Heart left ventricle (tissue), 16 donors: Measurements from ENCODE around the gene VPS35L. TPM values are rescaled to one million over a fixed set of nuclear protein-coding genes. Genes with fewer than 3 reads are reported as not detected.

ENCODE experiments used
- ATAC-seq, 4 donors: fragments of 200-7000 bp; cut with Tn5 transposase; one replicate each; pipeline ENCODE4 v1.9.1; 2020 to 2022; ENCODE audit warnings: moderate library complexity in 4 of 4, mild to moderate bottlenecking in 3 of 4, moderate number of reproducible peaks in 1 of 4
- DNase-seq, 5 donors: peaks; one replicate each; pipeline ENCODE4 v3.0.0-alpha.2; 2020
- H3K27ac ChIP-seq, 12 donors: fragments of 200-600 bp; sonication (generic) in 4 of 12; one replicate each; pipeline versions ENCODE4 v1.5.0 to v1.8.0; 2016 to 2022; ENCODE audit warnings: mild to moderate bottlenecking in 2 of 12
- H3K27me3 ChIP-seq, 9 donors: fragments of 200-600 bp; sonication (generic) in 2 of 9; one replicate each; pipeline versions ENCODE4 v1.5.1 to v1.8.0; 2016 to 2022; ENCODE audit warnings: mild to moderate bottlenecking in 3 of 9
- H3K36me3 ChIP-seq, 9 donors: fragments of 200-600 bp; sonication (generic) in 2 of 9; one replicate each; pipeline versions ENCODE4 v1.5.0 to v1.8.0; 2018 to 2022; ENCODE audit warnings: mild to moderate bottlenecking in 2 of 9
- H3K4me1 ChIP-seq, 12 donors: fragments of 200-600 bp; sonication (generic) in 4 of 12; one replicate each; pipeline versions ENCODE4 v1.5.0 to v1.8.0; 2016 to 2022; ENCODE audit warnings: mild to moderate bottlenecking in 3 of 12
- H3K4me3 ChIP-seq, 12 donors: fragments of 200-600 bp; sonication (generic) in 4 of 12; one replicate each; pipeline versions ENCODE4 v1.5.0 to v1.8.0; 2017 to 2022; ENCODE audit warnings: mild to moderate bottlenecking in 9 of 12, moderate library complexity in 4 of 12
- H3K9me3 ChIP-seq, 12 donors: fragments of 200-600 bp; sonication (generic) in 4 of 12; one replicate each; pipeline versions ENCODE4 v1.5.0 to v1.8.0; 2016 to 2022; ENCODE audit warnings: mild to moderate bottlenecking in 1 of 12
- POLR2A ChIP-seq, 2 donors: fragments of 450-650 bp; IDR thresholded peaks; one replicate each; pipeline ENCODE4 v1.6.1; 2017; ENCODE audit warnings: antibody characterized with exemption in 2 of 2, mild to moderate bottlenecking in 2 of 2, moderate library complexity in 2 of 2
- WGBS, 4 donors: extraction: QIAGEN DNeasy Blood & Tissue Kit in 2 of 4; methylation state at CpG; one replicate each; pipeline versions ENCODE4 v1.1.5 to v1.1.7; 2013 to 2018; 5-methylcytosine and 5-hydroxymethylcytosine counted together
- intact Hi-C, 10 donors: fragments of 100-400 bp; cut with DNase I; formaldehyde crosslinking; loops; one replicate each; pipeline versions ENCODE4 v1.11.1 to v1.14.2; 2022
- polyA plus RNA-seq, 2 donors: library from polyadenylated mRNA; stranded (reverse); fragments of 200-250 nt; gene quantifications; one replicate each; pipeline ENCODE4 v1.2.3, GENCODE V29; 2013
- total RNA-seq, 9 donors: library from RNA; depleted of rRNA in 2 of 9; stranded (reverse); fragments of >200 nt in 2 of 9; fragmentation: NEBNext Ultra II Directional in 3 of 9; extraction: Animal tissue kit (Norgen Biotek cat#: 25700) in 3 of 9; gene quantifications; one replicate each; pipeline versions ENCODE4 v1.1.0 to v1.2.4, GENCODE V29; 2016 to 2023
- TF ChIP-seq, protein P1 (sequence below), 12 donors: fragments of 200-600 bp; sonication (generic) in 4 of 12; IDR thresholded peaks; one replicate each; pipeline versions ENCODE4 v1.5.0 to v1.8.0; 2018 to 2022; ENCODE audit warnings: antibody characterized with exemption in 12 of 12, mild to moderate bottlenecking in 5 of 12
- donor health status: ischemic (EF 13 %, LVEDD 7.1; RV severe dilation, severe dysfunction).
- donor health status: healthy with polysubstance abuse.
- donor health status: DM: no; HTN: yes; CAD: no.
- donor health status: DM: no; HTN: no; CAD: no.
- donor health status: ischemic (EF 25% LVEDD 6.9; RV normal size, moderate dysfunction).
- donor health status: ischemic (EF 25% LVEDD 5.7; RV mildly dilated, moderate dysfunction).
- donor health status: healthy.
- donor health status: DM: yes; HTN: yes; CAD: no.
- donor health status: ischemic (EF 35%, LVEDD 5.7; RV mildly dilated, moderate dysfunction).
- donor health status: nonischemic (EF 11% LVEDD 7.7; RV severe dilation, severe dysfunction).
- donor health status: DM: yes; HTN: yes; CAD: no.
- donor health status: PGD.
- donor health status: ischemic (EF 29% LVEDD 5.4; RV normal size, mild dysfunction).
- donor health status: nonischemic (EF 23%, LVEDD 6.1; RV moderate dilation, normal function).

The VPS35L gene
- total and polyA plus RNA-seq, 11 donors = 13.7 to 47.3 (median 24.4) TPM

DNA sequence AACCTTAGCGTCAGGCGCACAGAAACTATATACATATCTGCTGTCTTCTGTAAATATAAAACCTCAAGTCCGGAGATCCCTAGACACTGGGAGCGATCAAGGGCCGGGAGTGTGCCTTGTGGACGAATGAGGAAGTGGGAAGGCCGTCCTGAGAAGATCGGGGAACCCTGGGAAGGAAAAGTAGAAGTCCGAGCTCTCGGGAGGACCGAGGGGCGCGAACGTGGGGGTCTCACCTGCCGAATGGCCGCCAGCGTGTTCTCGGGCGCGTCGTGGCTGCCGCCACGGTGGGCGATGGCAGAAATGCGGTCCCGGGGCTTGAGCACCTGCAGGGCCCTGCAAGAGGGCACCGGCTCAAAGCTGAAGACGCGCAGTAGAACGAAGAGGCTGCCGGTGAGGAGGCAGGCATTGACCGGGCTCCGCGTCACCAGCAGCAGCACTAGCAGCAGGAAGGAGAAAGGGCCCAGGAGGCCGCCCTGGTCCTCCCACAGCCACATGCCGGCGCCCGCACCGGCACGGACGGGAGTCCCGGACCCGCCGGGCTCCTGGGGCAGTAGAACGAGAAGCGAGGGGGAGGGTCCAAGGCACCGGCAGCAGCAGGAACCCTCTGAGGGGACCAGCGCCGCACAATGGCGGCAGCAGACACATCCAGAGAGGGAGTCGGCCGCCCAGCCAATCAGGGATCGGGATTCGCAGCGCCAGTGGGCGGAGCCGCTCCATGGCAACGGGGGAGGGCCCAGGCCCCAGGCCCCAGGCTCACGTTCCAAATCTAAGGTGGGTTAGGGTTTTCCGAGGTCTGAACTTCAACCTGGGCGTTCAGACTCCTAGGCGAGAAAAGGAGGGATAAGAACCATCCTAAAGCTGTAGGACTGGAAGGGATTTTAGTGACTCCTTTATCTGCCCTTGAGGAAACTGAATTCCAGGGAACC lies 33.8 kb upstream of the VPS35L start, which contains the start of gene GDE1:
GDE1 (minus strand) TSS at position 628 of the 926 bp plus-strand sequence; CDS start at position 494, 134 bp downstream.
- peak within 1 kb of the TSS; percentile 60 to 95 (median 80) for H3K4me3 ChIP-seq
- DNase-seq = peak; percentile 96 to 97 (median 96)
- ATAC-seq = peak; percentile 88 to 95 (median 92)
- H3K9me3 ChIP-seq = no peaks in the 10 kb centered on the region
- 0% methylated on average over 53 to 62 of the region's 62 CpGs for WGBS, 4 donors
- intact Hi-C loops = loop anchor here in 2 of 10 donors (2.0 to 10.0 kb wide), 3 partner anchors 33 to 457 kb away; partner anchors contain the start of genes VPS35L (in 2 of the 2) and COQ7 (in 1 of the 2)
- H3K27ac ChIP-seq = peak within 1 kb of the TSS; percentile 20 to 95 (median 87)
- H3K27me3 ChIP-seq = no peaks in the 10 kb centered on the region
- peaks cover 0 to 9% (median 3%) of the 10 kb centered on the region in 9 donors for H3K36me3 ChIP-seq
- H3K4me1 ChIP-seq = peaks cover 4 to 69% (median 37%) of the 10 kb centered on the region in 12 donors
- peak; percentile 42 to 95 for TF ChIP-seq POLR2A (IDR thresholded peaks at IDR 0.05)
- TF ChIP-seq, protein P1, sequence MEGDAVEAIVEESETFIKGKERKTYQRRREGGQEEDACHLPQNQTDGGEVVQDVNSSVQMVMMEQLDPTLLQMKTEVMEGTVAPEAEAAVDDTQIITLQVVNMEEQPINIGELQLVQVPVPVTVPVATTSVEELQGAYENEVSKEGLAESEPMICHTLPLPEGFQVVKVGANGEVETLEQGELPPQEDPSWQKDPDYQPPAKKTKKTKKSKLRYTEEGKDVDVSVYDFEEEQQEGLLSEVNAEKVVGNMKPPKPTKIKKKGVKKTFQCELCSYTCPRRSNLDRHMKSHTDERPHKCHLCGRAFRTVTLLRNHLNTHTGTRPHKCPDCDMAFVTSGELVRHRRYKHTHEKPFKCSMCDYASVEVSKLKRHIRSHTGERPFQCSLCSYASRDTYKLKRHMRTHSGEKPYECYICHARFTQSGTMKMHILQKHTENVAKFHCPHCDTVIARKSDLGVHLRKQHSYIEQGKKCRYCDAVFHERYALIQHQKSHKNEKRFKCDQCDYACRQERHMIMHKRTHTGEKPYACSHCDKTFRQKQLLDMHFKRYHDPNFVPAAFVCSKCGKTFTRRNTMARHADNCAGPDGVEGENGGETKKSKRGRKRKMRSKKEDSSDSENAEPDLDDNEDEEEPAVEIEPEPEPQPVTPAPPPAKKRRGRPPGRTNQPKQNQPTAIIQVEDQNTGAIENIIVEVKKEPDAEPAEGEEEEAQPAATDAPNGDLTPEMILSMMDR (IDR thresholded peaks at IDR 0.05) = peak in 7 of 12 donors; percentile 17 to 66 (median 43)

DNA sequence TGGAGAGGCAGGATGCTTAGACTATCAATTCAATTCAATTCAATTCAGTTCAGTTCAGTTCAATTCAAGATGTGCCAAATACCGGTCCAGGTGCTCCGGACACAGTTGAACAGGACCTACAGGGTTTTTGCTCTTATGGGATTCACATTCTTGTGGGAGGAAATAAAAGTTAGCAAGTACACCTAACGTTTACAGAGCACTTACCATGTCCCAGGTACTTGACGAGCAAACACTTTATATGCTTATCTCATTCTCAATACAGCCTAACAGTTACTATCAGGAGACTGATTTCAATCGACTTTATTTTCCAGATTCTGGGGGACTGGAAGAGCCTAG lies 33.1 kb upstream of the VPS35L start:
- 31 to 37% (median 34%) methylated on average over 5 of the region's 5 CpGs for WGBS, 4 donors
- DNase-seq (no peak), ATAC-seq (no peak)
- Histone ChIP-seq H3K4me3 (peak overlapping the region in 9 of 12 donors; percentile 74 to 95 (median 80)), H3K27me3 (no peaks in the 10 kb centered on the region), H3K27ac (peak overlapping the region; percentile 20 to 95 (median 87)), H3K9me3 (no peaks in the 10 kb centered on the region), H3K36me3 (peaks cover 0 to 3% (median 0%) of the 10 kb centered on the region in 9 donors), H3K4me1 (peaks cover 4 to 65% (median 37%) of the 10 kb centered on the region in 12 donors)
- intact Hi-C loops = loop anchor here in 2 of 10 donors (2.0 to 10.0 kb wide), 3 partner anchors 32 to 458 kb away; partner anchors contain the start of genes VPS35L (in 2 of the 2) and COQ7 (in 1 of the 2)
- TF ChIP-seq, protein P1 (IDR thresholded peaks at IDR 0.05) = no peak
- no peak for TF ChIP-seq POLR2A (IDR thresholded peaks at IDR 0.05)

DNA sequence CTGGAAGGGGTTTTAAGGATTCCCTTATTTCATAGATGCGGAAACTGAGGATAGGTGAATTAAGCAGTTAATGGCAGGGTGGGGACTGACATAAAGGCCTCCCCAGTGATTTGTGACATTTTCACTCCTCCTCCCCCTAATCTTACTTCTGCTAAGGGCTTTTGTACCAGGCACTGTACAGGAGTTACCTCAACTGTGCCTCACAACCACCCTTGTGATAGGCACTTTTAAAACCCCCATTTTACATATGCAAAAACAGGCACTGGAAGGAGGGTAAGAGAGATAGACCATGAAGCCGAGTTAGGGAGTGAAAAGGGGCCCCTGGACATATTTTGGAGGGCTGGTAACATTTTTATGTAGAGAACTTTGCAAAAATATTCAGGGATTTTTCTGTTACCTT lies 32.7 kb upstream of the VPS35L start:
- peaks cover 0 to 3% (median 1%) of the 10 kb centered on the region in 9 donors for H3K36me3 ChIP-seq
- intact Hi-C loops = loop anchor here in 2 of 10 donors (2.0 to 10.0 kb wide), 3 partner anchors 32 to 458 kb away; partner anchors contain the start of genes VPS35L (in 2 of the 2) and COQ7 (in 1 of the 2)
- WGBS, 4 donors = 90 to 100% (median 97%) methylated on average over 2 of the region's 2 CpGs
- H3K27me3 ChIP-seq = no peaks in the 10 kb centered on the region
- DNase-seq = no peak
- TF ChIP-seq POLR2A (IDR thresholded peaks at IDR 0.05) = no peak
- TF ChIP-seq, protein P1 (IDR thresholded peaks at IDR 0.05) = no peak
- no peak overlapping the region for H3K4me3 ChIP-seq
- H3K4me1 ChIP-seq = peaks cover 4 to 61% (median 36%) of the 10 kb centered on the region in 12 donors
- no peak for ATAC-seq
- H3K27ac ChIP-seq = peak overlapping the region in 2 of 12 donors; percentile 95
- H3K9me3 ChIP-seq = no peaks in the 10 kb centered on the region

DNA sequence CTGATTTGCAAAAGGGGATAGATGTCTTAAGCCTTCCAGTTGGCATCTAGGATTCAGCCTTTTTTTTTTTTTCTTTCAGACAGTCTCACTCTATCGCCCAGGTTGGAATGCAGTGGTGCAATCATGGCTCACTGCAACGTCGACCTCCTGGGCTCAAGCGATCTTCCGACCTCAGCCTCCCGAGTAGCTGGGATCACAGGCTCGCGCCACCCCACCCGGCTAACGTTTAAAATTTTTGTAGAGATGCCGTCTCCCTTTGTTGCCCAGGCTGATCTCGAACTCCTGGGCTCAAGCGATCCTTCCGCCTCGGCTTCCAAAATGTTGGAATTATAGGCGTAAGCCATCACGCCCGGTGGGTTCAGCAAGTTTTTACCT lies 32.3 kb upstream of the VPS35L start:
- peaks cover 4 to 57% (median 36%) of the 10 kb centered on the region in 12 donors for H3K4me1 ChIP-seq
- H3K4me3 ChIP-seq = peak overlapping the region in 8 of 12 donors; percentile 66 to 97 (median 91)
- DNase-seq (no peak), ATAC-seq (no peak)
- no peaks in the 10 kb centered on the region for H3K9me3 ChIP-seq
- no peaks in the 10 kb centered on the region for H3K27me3 ChIP-seq
- TF ChIP-seq, protein P1 (IDR thresholded peaks at IDR 0.05) = no peak
- no peak for TF ChIP-seq POLR2A (IDR thresholded peaks at IDR 0.05)
- intact Hi-C loops = loop anchor here in 2 of 10 donors (2.0 to 10.0 kb wide), 3 partner anchors 32 to 458 kb away; partner anchors contain the start of genes VPS35L (in 2 of the 2) and COQ7 (in 1 of the 2)
- WGBS, 4 donors = 71 to 74% (median 72%) methylated on average over 18 of the region's 18 CpGs
- peaks cover 0 to 7% (median 5%) of the 10 kb centered on the region in 9 donors for H3K36me3 ChIP-seq
- H3K27ac ChIP-seq = peak overlapping the region in 2 of 12 donors; percentile 66 to 68
